ENCODE results near the gene ERC2.

The ERC2 gene

GRCh38 chr3:55796533-55796932 is 671.7 kb downstream of the ERC2 start:
- 94 to 95% methylated on average over 2 to 3 of the region's 5 CpGs for WGBS, 2 experiments (ENCODE audit: insufficient coverage in 2 of 2)
- peaks cover 15% of the 10 kb centered on the region for H3K4me1 ChIP-seq (ENCODE audit: control insufficient read depth, insufficient read depth, low read length, poor library complexity, severe bottlenecking)

DNA sequence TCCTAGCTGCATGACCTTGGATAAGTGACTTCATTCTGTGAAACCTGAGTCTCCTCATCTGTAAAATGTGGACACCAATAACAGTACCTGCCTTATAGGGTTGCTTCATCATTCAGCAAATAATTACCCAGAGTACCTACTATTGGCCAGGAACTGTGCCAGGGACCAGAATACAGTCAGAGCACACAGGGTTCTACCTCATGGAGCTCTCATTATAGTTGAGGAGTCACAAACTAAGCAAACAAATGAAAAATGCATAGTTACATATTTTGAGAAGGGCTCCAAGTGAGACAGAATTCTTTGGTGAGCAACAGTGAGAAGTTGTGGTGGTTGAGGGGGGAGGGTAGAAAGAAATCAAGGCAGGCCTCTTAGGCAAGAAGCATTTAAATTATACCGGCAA is 672.5 kb downstream of the ERC2 start:
- Histone ChIP-seq H3K4me3 (ENCODE audit: extremely low read depth, insufficient read depth, low read length, poor library complexity, severe bottlenecking) (no peak overlapping the region), H3K36me3 (ENCODE audit: control insufficient read depth, insufficient read depth, low read length) (no peaks in the 10 kb centered on the region), H3K4me1 (ENCODE audit: control insufficient read depth, insufficient read depth, low read length, poor library complexity, severe bottlenecking) (peaks cover 20% of the 10 kb centered on the region), H3K27ac (ENCODE audit: low read depth, low read length, severe bottlenecking) (no peak overlapping the region), H3K9me3 (ENCODE audit: control insufficient read depth, low read length) (no peaks in the 10 kb centered on the region)
- WGBS, 2 experiments (ENCODE audit: insufficient coverage in 2 of 2), result 90 to 100% methylated on average over 1 of the region's 1 CpG

More at GRCh38 chr3:55796533-55796932, 671.7 kb downstream of the ERC2 start:
- H3K9me3 ChIP-seq (ENCODE audit: control insufficient read depth, low read length), result no peaks in the 10 kb centered on the region
- no peak overlapping the region for H3K4me3 ChIP-seq (ENCODE audit: extremely low read depth, insufficient read depth, low read length, poor library complexity, severe bottlenecking)
- H3K27ac ChIP-seq (ENCODE audit: low read depth, low read length, severe bottlenecking), result no peak overlapping the region
- no peaks in the 10 kb centered on the region for H3K36me3 ChIP-seq (ENCODE audit: control insufficient read depth, insufficient read depth, low read length)

- Histone ChIP-seq H3K36me3 (ENCODE audit: control insufficient read depth, insufficient read depth, low read length) (no peaks in the 10 kb centered on the region), H3K9me3 (ENCODE audit: control insufficient read depth, low read length) (no peaks in the 10 kb centered on the region), H3K4me1 (ENCODE audit: control insufficient read depth, insufficient read depth, low read length, poor library complexity, severe bottlenecking) (peaks cover 24% of the 10 kb centered on the region), H3K27ac (ENCODE audit: low read depth, low read length, severe bottlenecking) (no peak overlapping the region), H3K4me3 (ENCODE audit: extremely low read depth, insufficient read depth, low read length, poor library complexity, severe bottlenecking) (no peak overlapping the region)
- 87 to 95% methylated on average over 4 to 5 of the region's 6 CpGs for WGBS, 2 experiments (ENCODE audit: insufficient coverage in 2 of 2)
Observed at GRCh38 chr3:55795296-55795695, 673.0 kb downstream of the ERC2 start.

DNA sequence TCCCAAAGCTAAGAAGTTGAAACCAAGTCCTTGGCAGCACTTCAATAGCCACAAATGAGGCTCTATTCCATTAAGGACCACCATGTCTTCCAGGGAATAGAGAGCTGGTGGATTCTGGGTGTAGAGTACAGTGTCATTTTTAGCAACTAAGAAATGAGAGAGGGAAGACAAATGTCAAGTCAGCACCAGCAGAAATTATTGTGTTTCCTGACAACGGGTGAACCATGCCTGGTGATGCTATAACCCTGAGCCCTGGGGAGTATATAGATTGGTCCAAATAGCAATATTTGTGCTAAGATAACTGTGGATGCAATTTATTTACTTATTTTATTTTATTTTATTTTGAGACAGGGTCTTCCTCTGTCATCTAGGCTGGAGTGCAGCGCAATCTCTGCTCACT is 675.5 kb downstream of the ERC2 start:
- Histone ChIP-seq H3K36me3 (ENCODE audit: control insufficient read depth, insufficient read depth, low read length) (no peaks in the 10 kb centered on the region), H3K27ac (ENCODE audit: low read depth, low read length, severe bottlenecking) (no peak overlapping the region), H3K4me1 (ENCODE audit: control insufficient read depth, insufficient read depth, low read length, poor library complexity, severe bottlenecking) (peaks cover 34% of the 10 kb centered on the region), H3K4me3 (ENCODE audit: extremely low read depth, insufficient read depth, low read length, poor library complexity, severe bottlenecking) (no peak overlapping the region), H3K9me3 (ENCODE audit: control insufficient read depth, low read length) (no peaks in the 10 kb centered on the region)
- WGBS, 2 experiments (ENCODE audit: insufficient coverage in 2 of 2), result 100% methylated on average over 1 of the region's 2 CpGs

DNA sequence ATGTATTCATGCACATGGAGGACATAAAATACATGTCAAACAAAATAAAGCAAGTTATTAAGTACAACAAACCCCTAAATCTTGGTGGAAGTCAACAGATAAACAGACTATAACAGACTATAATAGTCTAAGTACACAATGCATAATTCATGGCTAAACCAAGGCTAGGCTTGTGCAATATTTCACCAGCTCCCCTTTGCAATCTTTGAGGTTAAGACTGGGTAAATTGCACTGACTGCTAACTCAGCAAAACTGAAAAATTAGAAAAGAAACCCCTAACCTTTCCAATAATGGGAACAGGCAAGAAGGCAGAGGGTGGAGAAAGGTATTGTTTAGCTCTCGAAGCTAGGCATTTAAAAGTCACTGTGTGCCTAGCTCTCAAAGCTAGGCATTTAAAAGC is 676.3 kb downstream of the ERC2 start:
- peaks cover 33% of the 10 kb centered on the region for H3K4me1 ChIP-seq (ENCODE audit: control insufficient read depth, insufficient read depth, low read length, poor library complexity, severe bottlenecking)
- H3K27ac ChIP-seq (ENCODE audit: low read depth, low read length, severe bottlenecking), result no peak overlapping the region
- H3K36me3 ChIP-seq (ENCODE audit: control insufficient read depth, insufficient read depth, low read length), result no peaks in the 10 kb centered on the region
- no CpG with 5 or more reads among the region's 1 CpG for WGBS, 2 experiments (ENCODE audit: insufficient coverage in 2 of 2)
- H3K9me3 ChIP-seq (ENCODE audit: control insufficient read depth, low read length), result no peaks in the 10 kb centered on the region
- H3K4me3 ChIP-seq (ENCODE audit: extremely low read depth, insufficient read depth, low read length, poor library complexity, severe bottlenecking), result no peak overlapping the region

- H3K9me3 ChIP-seq (ENCODE audit: control insufficient read depth, low read length), result no peaks in the 10 kb centered on the region
- H3K4me1 ChIP-seq (ENCODE audit: control insufficient read depth, insufficient read depth, low read length, poor library complexity, severe bottlenecking), result peaks cover 29% of the 10 kb centered on the region
- 92 to 100% methylated on average over 2 to 3 of the region's 3 CpGs for WGBS, 2 experiments (ENCODE audit: insufficient coverage in 2 of 2)
- no peak overlapping the region for H3K4me3 ChIP-seq (ENCODE audit: extremely low read depth, insufficient read depth, low read length, poor library complexity, severe bottlenecking)
- no peaks in the 10 kb centered on the region for H3K36me3 ChIP-seq (ENCODE audit: control insufficient read depth, insufficient read depth, low read length)
- peak overlapping the region; percentile 18 for H3K27ac ChIP-seq (ENCODE audit: low read depth, low read length, severe bottlenecking)
Observed at GRCh38 chr3:55790596-55791350, 677.5 kb downstream of the ERC2 start.

- H3K4me3 ChIP-seq (ENCODE audit: extremely low read depth, insufficient read depth, low read length, poor library complexity, severe bottlenecking), result no peak overlapping the region
- no peaks in the 10 kb centered on the region for H3K9me3 ChIP-seq (ENCODE audit: control insufficient read depth, low read length)
- 80 to 86% methylated on average over 1 of the region's 2 CpGs for WGBS, 2 experiments (ENCODE audit: insufficient coverage in 2 of 2)
- peaks cover 29% of the 10 kb centered on the region for H3K4me1 ChIP-seq (ENCODE audit: control insufficient read depth, insufficient read depth, low read length, poor library complexity, severe bottlenecking)
- H3K27ac ChIP-seq (ENCODE audit: low read depth, low read length, severe bottlenecking), result no peak overlapping the region
- H3K36me3 ChIP-seq (ENCODE audit: control insufficient read depth, insufficient read depth, low read length), result no peaks in the 10 kb centered on the region
Observed at GRCh38 chr3:55789516-55789915, 678.8 kb downstream of the ERC2 start.

- no peak overlapping the region for H3K27ac ChIP-seq (ENCODE audit: low read depth, low read length, severe bottlenecking)
- H3K4me1 ChIP-seq (ENCODE audit: control insufficient read depth, insufficient read depth, low read length, poor library complexity, severe bottlenecking), result no peaks in the 10 kb centered on the region
- H3K9me3 ChIP-seq (ENCODE audit: control insufficient read depth, low read length), result no peaks in the 10 kb centered on the region
Observed at GRCh38 chr3:55782807-55783206, 685.5 kb downstream of the ERC2 start.

GRCh38 chr3:55782351-55782750 is 685.9 kb downstream of the ERC2 start:
- WGBS, 2 experiments (ENCODE audit: insufficient coverage in 2 of 2), result 73 to 93% methylated on average over 2 to 4 of the region's 4 CpGs
- Histone ChIP-seq H3K9me3 (ENCODE audit: control insufficient read depth, low read length) (no peaks in the 10 kb centered on the region), H3K27ac (ENCODE audit: low read depth, low read length, severe bottlenecking) (no peak overlapping the region), H3K4me3 (ENCODE audit: extremely low read depth, insufficient read depth, low read length, poor library complexity, severe bottlenecking) (no peak overlapping the region), H3K4me1 (ENCODE audit: control insufficient read depth, insufficient read depth, low read length, poor library complexity, severe bottlenecking) (no peaks in the 10 kb centered on the region), H3K36me3 (ENCODE audit: control insufficient read depth, insufficient read depth, low read length) (no peaks in the 10 kb centered on the region)

More at GRCh38 chr3:55782807-55783206, 685.5 kb downstream of the ERC2 start:
- H3K36me3 ChIP-seq (ENCODE audit: control insufficient read depth, insufficient read depth, low read length), result no peaks in the 10 kb centered on the region
- WGBS, 2 experiments (ENCODE audit: insufficient coverage in 2 of 2), result 75 to 88% methylated on average over 1 of the region's 3 CpGs
- H3K4me3 ChIP-seq (ENCODE audit: extremely low read depth, insufficient read depth, low read length, poor library complexity, severe bottlenecking), result no peak overlapping the region

DNA sequence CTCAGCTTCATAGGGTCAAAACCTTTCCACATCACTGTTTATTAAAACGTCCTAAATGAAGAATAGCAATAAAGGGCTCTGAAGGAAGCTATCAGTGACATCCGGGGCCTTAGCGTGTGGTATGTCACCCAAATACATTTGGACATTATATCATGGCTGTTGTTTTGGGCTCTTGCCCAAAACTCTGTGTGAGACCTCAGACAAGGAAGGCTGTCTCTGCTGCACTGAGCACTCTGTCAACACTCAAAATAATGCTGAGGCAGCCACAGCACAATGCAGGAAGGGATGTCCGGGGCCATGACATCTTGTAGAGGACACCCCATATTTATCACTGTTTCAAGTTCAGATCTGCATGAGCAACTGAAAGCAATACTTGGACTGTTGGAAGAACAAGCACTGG is 687.4 kb downstream of the ERC2 start:
- Histone ChIP-seq H3K4me3 (ENCODE audit: extremely low read depth, insufficient read depth, low read length, poor library complexity, severe bottlenecking) (no peak overlapping the region), H3K27ac (ENCODE audit: low read depth, low read length, severe bottlenecking) (no peak overlapping the region), H3K9me3 (ENCODE audit: control insufficient read depth, low read length) (no peaks in the 10 kb centered on the region), H3K36me3 (ENCODE audit: control insufficient read depth, insufficient read depth, low read length) (no peaks in the 10 kb centered on the region), H3K4me1 (ENCODE audit: control insufficient read depth, insufficient read depth, low read length, poor library complexity, severe bottlenecking) (no peaks in the 10 kb centered on the region)
- 95 to 100% methylated on average over 1 to 3 of the region's 4 CpGs for WGBS, 2 experiments (ENCODE audit: insufficient coverage in 2 of 2)

DNA sequence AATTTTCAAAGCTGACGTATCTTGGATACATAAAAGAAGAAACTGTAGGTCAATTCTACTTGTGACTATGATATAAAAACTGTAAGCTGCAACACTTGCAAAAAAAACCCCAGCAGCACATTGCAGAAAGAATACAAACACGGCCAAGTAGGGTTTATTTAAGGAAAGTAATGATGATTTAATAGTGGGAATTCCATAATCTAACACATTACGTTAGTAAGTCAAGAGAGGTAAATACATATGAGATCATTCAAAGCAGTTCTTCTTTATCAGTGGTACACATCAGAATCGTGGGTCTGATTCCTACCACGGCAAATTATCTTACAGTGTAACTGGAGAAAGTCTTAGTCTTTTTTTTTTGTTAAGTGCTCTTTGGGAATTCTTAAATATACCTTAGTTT is 688.7 kb downstream of the ERC2 start:
- Histone ChIP-seq H3K27ac (ENCODE audit: low read depth, low read length, severe bottlenecking) (no peak overlapping the region), H3K9me3 (ENCODE audit: control insufficient read depth, low read length) (no peaks in the 10 kb centered on the region), H3K36me3 (ENCODE audit: control insufficient read depth, insufficient read depth, low read length) (no peaks in the 10 kb centered on the region), H3K4me3 (ENCODE audit: extremely low read depth, insufficient read depth, low read length, poor library complexity, severe bottlenecking) (no peak overlapping the region), H3K4me1 (ENCODE audit: control insufficient read depth, insufficient read depth, low read length, poor library complexity, severe bottlenecking) (no peaks in the 10 kb centered on the region)
- WGBS, 2 experiments (ENCODE audit: insufficient coverage in 2 of 2), result no CpG with 5 or more reads among the region's 5 CpGs
